ENCODE data around the gene CD8B2. TPM values are rescaled to one million over a fixed set of nuclear protein-coding genes. Genes with fewer than 3 reads are reported as not detected.

The CD8B2 gene
- total and polyA plus RNA-seq, 2 donors (not counting 1 experiment from before 2014, with no cell fraction given): not detected

GRCh38 chr2:106542746-106543359, 55.7 kb downstream of the CD8B2 start:
- Histone ChIP-seq H3K9me3 (ENCODE audit: control extremely low read depth in 1 of 3, control insufficient read depth in 2 of 3, insufficient read depth in 1 of 3, low read length in 2 of 3) (no peaks in the 10 kb centered on the region), H3K36me3 (replicated peaks in 1 of 2; ENCODE audit: control extremely low read depth in 1 of 2, control insufficient read depth in 1 of 2, extremely low read depth in 1 of 2, insufficient read depth in 2 of 2, low read length in 1 of 2) (no peaks in the 10 kb centered on the region), H3K4me1 (ENCODE audit: control insufficient read depth in 2 of 2, insufficient read depth in 2 of 2, low read length in 2 of 2) (peaks cover 3 to 4% of the 10 kb centered on the region in 2 donors), H3K27ac (ENCODE audit: low read length in 2 of 2) (no peak overlapping the region), H3K79me2 (ENCODE audit: control insufficient read depth, insufficient read depth, low read length) (no peaks in the 10 kb centered on the region), H3K4me3 (ENCODE audit: control extremely low read depth in 1 of 5, extremely low read depth in 1 of 5, insufficient read depth in 1 of 5, low read depth in 2 of 5, low read length in 4 of 5) (peak overlapping the region in 2 of 5 experiments; percentile 23 to 32), H3K4me2 (replicated peaks; ENCODE audit: low read depth, low read length, poor library complexity, severe bottlenecking) (peak overlapping the region; percentile 65), H3K27me3 (replicated peaks in 1 of 4; ENCODE audit: control extremely low read depth in 1 of 4, control insufficient read depth in 3 of 4, insufficient read depth in 4 of 4, low read length in 3 of 4) (peaks cover 0 to 16% (median 0%) of the 10 kb centered on the region in 4 experiments), H2AFZ (ENCODE audit: insufficient read depth, low read depth, low read length, poor library complexity, severe bottlenecking) (peak overlapping the region; percentile 65), H3K9ac (ENCODE audit: low read length) (peak overlapping the region; percentile 36), H4K20me1 (ENCODE audit: control insufficient read depth, insufficient read depth, low read length, poor library complexity, severe bottlenecking) (no peaks in the 10 kb centered on the region)
- no peaks in the 10 kb centered on the region for H3K9me3 Mint-ChIP-seq (ENCODE audit: insufficient read depth)
- peak; percentile 99 for ATAC-seq (ENCODE audit: low read depth)
- no peak overlapping the region for H3K27ac Mint-ChIP-seq
- 4% methylated on average over 19 of the region's 24 CpGs for WGBS (ENCODE audit: insufficient coverage)
- ChIA-PET CTCF (interaction anchor here (0.8 to 2.6 kb wide), 10 partner anchors 9 to 1174 kb away, joined by 3 to 27 read pairs (median 5); no protein-coding TSS in a partner anchor), POLR2A (no interaction called here)
- peaks cover 3% of the 10 kb centered on the region for H3K4me1 Mint-ChIP-seq
- peaks cover 41% of the 10 kb centered on the region for H3K27me3 Mint-ChIP-seq
- DNase-seq: peak; percentile 76
- TF ChIP-seq CTCF (IDR thresholded peaks at IDR 0.05) (peak; percentile 99), EZH2 (IDR thresholded peaks at IDR 0.05; ENCODE audit: borderline replicate concordance, insufficient read depth, low read depth, low read length, poor library complexity, severe bottlenecking) (no peak)
- peak overlapping the region; percentile 73 for H3K4me3 Mint-ChIP-seq
- intact Hi-C loops (cut with micrococcal nuclease): loop anchor here (1.0 to 2.0 kb wide), 2 partner anchors 439 to 1174 kb away; no protein-coding TSS in a partner anchor

GRCh38 chr2:106545007-106545406, 57.8 kb downstream of the CD8B2 start:
- ATAC-seq (ENCODE audit: low read depth) (no peak), DNase-seq (no peak)
- Histone ChIP-seq H3K4me1 (ENCODE audit: control insufficient read depth in 2 of 2, insufficient read depth in 2 of 2, low read length in 2 of 2) (peaks cover 3 to 4% of the 10 kb centered on the region in 2 donors), H3K9ac (ENCODE audit: low read length) (no peak overlapping the region), H3K27ac (ENCODE audit: low read length in 2 of 2) (no peak overlapping the region), H3K79me2 (ENCODE audit: control insufficient read depth, insufficient read depth, low read length) (no peaks in the 10 kb centered on the region), H3K27me3 (replicated peaks in 1 of 4; ENCODE audit: control extremely low read depth in 1 of 4, control insufficient read depth in 3 of 4, insufficient read depth in 4 of 4, low read length in 3 of 4) (peaks cover 0 to 16% (median 0%) of the 10 kb centered on the region in 4 experiments), H3K36me3 (replicated peaks in 1 of 2; ENCODE audit: control extremely low read depth in 1 of 2, control insufficient read depth in 1 of 2, extremely low read depth in 1 of 2, insufficient read depth in 2 of 2, low read length in 1 of 2) (no peaks in the 10 kb centered on the region), H4K20me1 (ENCODE audit: control insufficient read depth, insufficient read depth, low read length, poor library complexity, severe bottlenecking) (no peaks in the 10 kb centered on the region), H3K4me2 (replicated peaks; ENCODE audit: low read depth, low read length, poor library complexity, severe bottlenecking) (no peak overlapping the region), H3K4me3 (ENCODE audit: control extremely low read depth in 1 of 5, extremely low read depth in 1 of 5, insufficient read depth in 1 of 5, low read depth in 2 of 5, low read length in 4 of 5) (no peak overlapping the region), H2AFZ (ENCODE audit: insufficient read depth, low read depth, low read length, poor library complexity, severe bottlenecking) (no peak overlapping the region), H3K9me3 (ENCODE audit: control extremely low read depth in 1 of 3, control insufficient read depth in 2 of 3, insufficient read depth in 1 of 3, low read length in 2 of 3) (no peaks in the 10 kb centered on the region)
- TF ChIP-seq EZH2 (IDR thresholded peaks at IDR 0.05; ENCODE audit: borderline replicate concordance, insufficient read depth, low read depth, low read length, poor library complexity, severe bottlenecking) (no peak), CTCF (IDR thresholded peaks at IDR 0.05) (peak; percentile 11)
- Mint-ChIP-seq H3K9me3 (ENCODE audit: insufficient read depth) (no peaks in the 10 kb centered on the region), H3K27me3 (peaks cover 48% of the 10 kb centered on the region), H3K4me3 (no peak overlapping the region), H3K27ac (no peak overlapping the region), H3K4me1 (peaks cover 3% of the 10 kb centered on the region)
- intact Hi-C loops (cut with micrococcal nuclease): no loop called here
- POLR2A ChIA-PET: no interaction called here
- 93% methylated on average over 4 of the region's 10 CpGs for WGBS (ENCODE audit: insufficient coverage)
- CTCF ChIA-PET: no interaction called here
